SU-DHL-6 (cell line): ENCODE measurements around the gene EMID1.

Experiments
- EZH2phosphoT487 ChIP-seq: fragments of 200-600 bp; sonication (generic), shearing (Covaris generic); conservative IDR thresholded peaks from 2 replicates; pipeline ENCODE4 v1.6.1; 2018; ENCODE audit warnings: mild to moderate bottlenecking, antibody characterized with exemption, low read length, moderate library complexity, mixed read lengths
- TF ChIP-seq, protein P1 (sequence below): fragments of 200-600 bp; sonication (generic); IDR thresholded peaks from one replicate; pipeline ENCODE4 v1.5.1; 2017; ENCODE audit warnings: antibody characterized with exemption, mild to moderate bottlenecking, low read length, moderate library complexity; ENCODE audit not compliant: insufficient read depth, poor library complexity, severe bottlenecking

DNA sequence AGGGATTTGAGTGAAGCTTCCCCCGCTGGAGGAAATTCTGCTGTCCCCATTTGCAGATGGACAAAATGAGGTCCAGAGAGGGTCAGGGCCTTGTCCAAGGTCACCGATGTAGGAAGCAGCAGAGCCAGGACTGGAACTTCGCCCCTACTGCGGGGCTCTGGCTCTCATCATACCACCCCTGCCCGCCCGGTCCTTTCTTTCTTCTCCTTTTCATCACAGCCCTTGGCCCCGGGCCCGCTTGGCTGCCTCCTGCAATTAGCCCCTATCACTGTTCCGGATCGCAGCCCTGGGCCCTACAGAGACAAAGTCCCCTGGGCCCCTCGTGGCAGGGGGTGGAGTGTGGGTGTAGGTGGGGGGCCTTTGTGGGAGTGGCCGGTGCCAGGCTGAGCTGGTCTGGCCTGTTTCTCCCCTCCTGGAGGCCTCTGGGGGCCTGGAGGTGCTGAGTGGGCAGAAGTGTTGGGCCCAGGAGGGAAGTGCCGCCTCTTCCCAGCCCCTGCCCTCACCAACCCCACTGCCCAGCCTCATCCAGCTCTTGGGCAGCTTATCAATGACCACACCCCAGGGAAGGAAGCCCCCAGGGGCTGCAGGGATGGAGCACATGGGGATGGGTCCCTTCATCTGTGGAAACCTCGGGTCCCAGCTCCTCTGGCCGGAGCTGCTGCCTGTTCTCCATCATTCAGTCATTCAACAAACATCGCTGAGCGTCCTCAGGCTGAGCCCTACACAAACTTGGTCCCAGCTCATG is 3.4 kb downstream of the EMID1 start:
- TF ChIP-seq, protein P1, sequence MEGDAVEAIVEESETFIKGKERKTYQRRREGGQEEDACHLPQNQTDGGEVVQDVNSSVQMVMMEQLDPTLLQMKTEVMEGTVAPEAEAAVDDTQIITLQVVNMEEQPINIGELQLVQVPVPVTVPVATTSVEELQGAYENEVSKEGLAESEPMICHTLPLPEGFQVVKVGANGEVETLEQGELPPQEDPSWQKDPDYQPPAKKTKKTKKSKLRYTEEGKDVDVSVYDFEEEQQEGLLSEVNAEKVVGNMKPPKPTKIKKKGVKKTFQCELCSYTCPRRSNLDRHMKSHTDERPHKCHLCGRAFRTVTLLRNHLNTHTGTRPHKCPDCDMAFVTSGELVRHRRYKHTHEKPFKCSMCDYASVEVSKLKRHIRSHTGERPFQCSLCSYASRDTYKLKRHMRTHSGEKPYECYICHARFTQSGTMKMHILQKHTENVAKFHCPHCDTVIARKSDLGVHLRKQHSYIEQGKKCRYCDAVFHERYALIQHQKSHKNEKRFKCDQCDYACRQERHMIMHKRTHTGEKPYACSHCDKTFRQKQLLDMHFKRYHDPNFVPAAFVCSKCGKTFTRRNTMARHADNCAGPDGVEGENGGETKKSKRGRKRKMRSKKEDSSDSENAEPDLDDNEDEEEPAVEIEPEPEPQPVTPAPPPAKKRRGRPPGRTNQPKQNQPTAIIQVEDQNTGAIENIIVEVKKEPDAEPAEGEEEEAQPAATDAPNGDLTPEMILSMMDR, result no peak
- TF ChIP-seq EZH2phosphoT487, result no peak
